Stimulated activated naive CD8-positive, alpha-beta T cell treated with anti-CD3 and anti-CD28 coated beads, Interleukin-15, Interleukin-2, amounts not matched to agents 100 U/mL and 50 U/mL, for 24 hours (primary cell): ENCODE measurements around the gene IGFN1.
"Not testable (repeated sequence)": the region's sequence is repeated elsewhere in the genome, so short reads cannot be mapped to it uniquely, and the experiment has no call there.

Experiments used
- ATAC-seq: fragments of 150-1000 bp; cut with Tn5 transposase; one replicate; pipeline ENCODE4 v1.10.0; 2021
- DNase-seq: peaks from one replicate; pipeline ENCODE4 v3.0.0; 2021

Gene IGFN1

GRCh38 chr1:201217851-201218250 is 27.2 kb downstream of the IGFN1 start:
- DNase-seq (no peak), ATAC-seq (no peak)

- DNase-seq (no peak), ATAC-seq (no peak)
Measured at GRCh38 chr1:201218409-201218808, 27.8 kb downstream of the IGFN1 start.

GRCh38 chr1:201219481-201220387 is 29.1 kb downstream of the IGFN1 start:
- ATAC-seq (no peak), DNase-seq (no peak)

- ATAC-seq (no peak), DNase-seq (no peak)
Measured at GRCh38 chr1:201220388-201220715, 29.7 kb downstream of the IGFN1 start.

- ATAC-seq: no peak
- no peak for DNase-seq
Measured at GRCh38 chr1:201221201-201221846, 30.7 kb downstream of the IGFN1 start.

- DNase-seq (no peak), ATAC-seq (no peak)
Measured at GRCh38 chr1:201222125-201222524, 31.5 kb downstream of the IGFN1 start.

GRCh38 chr1:201223852-201224665 is 33.4 kb downstream of the IGFN1 start:
- no peak for ATAC-seq
- no peak for DNase-seq

GRCh38 chr1:201224666-201225370 is 34.2 kb downstream of the IGFN1 start:
- ATAC-seq (no peak), DNase-seq (no peak)

- no peak for DNase-seq
- no peak for ATAC-seq
Measured at GRCh38 chr1:201226178-201226514, 35.5 kb downstream of the IGFN1 start.

- ATAC-seq (no peak), DNase-seq (no peak)
Measured at GRCh38 chr1:201226859-201227488, 36.4 kb downstream of the IGFN1 start.

GRCh38 chr1:201228011-201228983 is 37.7 kb downstream of the IGFN1 start:
- no peak for DNase-seq
- ATAC-seq: no peak

- DNase-seq (no peak), ATAC-seq (no peak)
Measured at GRCh38 chr1:201229095-201229494, 38.5 kb downstream of the IGFN1 start.

GRCh38 chr1:201229771-201230635 is 39.4 kb downstream of the IGFN1 start:
- no peak for ATAC-seq
- no peak for DNase-seq

GRCh38 chr1:201230676-201231075 is 40.1 kb downstream of the IGFN1 start:
- DNase-seq (no peak), ATAC-seq (no peak)

GRCh38 chr1:201239646-201240045 is 49.0 kb downstream of the IGFN1 start:
- ATAC-seq: not testable (repeated sequence)

GRCh38 chr1:201240171-201240570 is 49.5 kb downstream of the IGFN1 start:
- DNase-seq (no peak), ATAC-seq (no peak)

More at GRCh38 chr1:201239646-201240045, 49.0 kb downstream of the IGFN1 start:
- not testable (repeated sequence) for DNase-seq

GRCh38 chr1:201241736-201242135 is 51.1 kb downstream of the IGFN1 start:
- no peak for ATAC-seq

GRCh38 chr1:201245082-201245481 is 54.5 kb downstream of the IGFN1 start:
- ATAC-seq: no peak
- DNase-seq: no peak

More at GRCh38 chr1:201241736-201242135, 51.1 kb downstream of the IGFN1 start:
- DNase-seq: no peak
